NOMO-1 treated with dmso at 0.1 percent for 144 hours (cell line): ENCODE measurements around the gene NAPB.

ENCODE experiments used
- DNase-seq: peaks from one replicate; lab custom pipeline; 2025; ENCODE audit not compliant: unreplicated experiment; lab: John Stamatoyannopoulos, UW

The NAPB gene

GRCh38 chr20:23438661-23439060 is 17.4 kb upstream of the NAPB start:
- no peak for DNase-seq

- DNase-seq: no peak
Observed at GRCh38 chr20:23437126-23437899, 16.0 kb upstream of the NAPB start.

GRCh38 chr20:23436681-23437080 is 15.4 kb upstream of the NAPB start:
- DNase-seq: no peak

GRCh38 chr20:23435626-23436539 is 14.6 kb upstream of the NAPB start:
- no peak for DNase-seq

GRCh38 chr20:23434521-23435313 is 13.4 kb upstream of the NAPB start:
- no peak for DNase-seq

- DNase-seq: no peak
Observed at GRCh38 chr20:23433628-23434027, 12.3 kb upstream of the NAPB start.

GRCh38 chr20:23425129-23425528 is 3.8 kb upstream of the NAPB start:
- DNase-seq: no peak

GRCh38 chr20:23419995-23420901 is 1.0 kb downstream of the NAPB start:
- no peak for DNase-seq

- DNase-seq: no peak
Observed at GRCh38 chr20:23419657-23419994, 1.7 kb downstream of the NAPB start.

GRCh38 chr20:23417861-23418260 is 3.4 kb downstream of the NAPB start:
- DNase-seq: no peak

- no peak for DNase-seq
Observed at GRCh38 chr20:23415959-23416583, 5.2 kb downstream of the NAPB start.

- DNase-seq: no peak
Observed at GRCh38 chr20:23415555-23415954, 5.7 kb downstream of the NAPB start.

- no peak for DNase-seq
Observed at GRCh38 chr20:23414526-23415188, 6.6 kb downstream of the NAPB start.

- DNase-seq: no peak
Observed at GRCh38 chr20:23413862-23414422, 7.3 kb downstream of the NAPB start.

GRCh38 chr20:23412026-23412425 is 9.3 kb downstream of the NAPB start:
- DNase-seq: no peak

GRCh38 chr20:23410916-23411695 is 10.2 kb downstream of the NAPB start:
- DNase-seq: no peak

GRCh38 chr20:23409800-23410199 is 11.5 kb downstream of the NAPB start:
- DNase-seq: no peak

- no peak for DNase-seq
Observed at GRCh38 chr20:23408957-23409356, 12.3 kb downstream of the NAPB start.
